GM19463 (cell line): ENCODE measurements around the gene ACTL10.

Experiments used
- ATAC-seq: cut with Tn5 transposase; IDR thresholded peaks from one replicate; pipeline ENCODE4 v1.9.1; 2021; ENCODE audit warnings: mild to moderate bottlenecking, moderate library complexity; ENCODE audit not compliant: unreplicated experiment

ACTL10 gene

GRCh38 chr20:33676121-33676520, 9.4 kb downstream of the ACTL10 start:
- ATAC-seq = no peak

DNA sequence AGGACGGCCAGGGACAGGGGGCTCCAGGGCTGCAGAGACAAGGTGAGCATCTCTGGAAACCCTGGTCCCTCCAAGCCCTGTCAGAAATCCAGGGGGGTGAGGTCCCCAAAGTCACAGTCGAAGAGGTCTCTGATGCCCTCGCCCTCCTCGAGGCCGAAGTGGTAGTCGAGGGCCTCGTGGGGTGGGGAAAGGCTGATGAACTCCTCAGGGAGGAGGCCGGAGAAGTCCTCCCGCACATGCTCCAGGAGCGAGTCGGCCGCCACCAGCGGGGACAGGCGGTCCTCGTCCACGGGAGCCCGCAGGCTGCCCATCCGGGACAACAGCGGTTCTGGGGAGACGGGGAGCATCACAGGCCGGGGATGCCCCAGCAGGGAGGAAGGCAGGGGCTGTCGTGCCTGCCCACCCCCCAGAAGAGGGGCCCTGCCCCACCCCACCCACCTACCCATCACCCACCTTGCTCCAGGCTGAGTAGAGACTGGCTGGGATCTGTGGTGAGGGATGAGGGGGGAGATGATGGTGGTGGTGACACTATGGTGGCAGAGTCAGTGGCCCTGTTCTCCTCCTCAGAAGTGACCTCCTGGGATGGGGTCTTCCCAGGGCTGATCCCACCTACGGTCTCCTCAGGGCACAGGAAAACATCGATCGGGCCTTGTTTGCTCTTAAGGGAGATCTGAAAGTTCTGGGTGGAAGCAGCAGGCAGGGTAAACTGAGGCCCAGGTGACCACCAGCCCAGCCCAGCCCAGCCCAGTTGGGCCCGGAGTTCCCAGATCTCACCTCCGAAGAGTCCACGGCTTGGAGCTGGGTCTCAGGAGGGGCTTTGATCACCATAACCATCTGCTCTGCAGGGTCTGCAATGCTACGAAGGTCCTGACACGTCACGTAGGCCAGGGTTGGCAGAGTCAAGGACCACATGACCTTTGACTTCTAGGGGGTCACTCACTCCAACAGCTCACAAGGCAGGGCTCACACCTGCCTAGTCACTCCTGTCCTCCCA, 10.2 kb downstream of the ACTL10 start:
- no peak for ATAC-seq

DNA sequence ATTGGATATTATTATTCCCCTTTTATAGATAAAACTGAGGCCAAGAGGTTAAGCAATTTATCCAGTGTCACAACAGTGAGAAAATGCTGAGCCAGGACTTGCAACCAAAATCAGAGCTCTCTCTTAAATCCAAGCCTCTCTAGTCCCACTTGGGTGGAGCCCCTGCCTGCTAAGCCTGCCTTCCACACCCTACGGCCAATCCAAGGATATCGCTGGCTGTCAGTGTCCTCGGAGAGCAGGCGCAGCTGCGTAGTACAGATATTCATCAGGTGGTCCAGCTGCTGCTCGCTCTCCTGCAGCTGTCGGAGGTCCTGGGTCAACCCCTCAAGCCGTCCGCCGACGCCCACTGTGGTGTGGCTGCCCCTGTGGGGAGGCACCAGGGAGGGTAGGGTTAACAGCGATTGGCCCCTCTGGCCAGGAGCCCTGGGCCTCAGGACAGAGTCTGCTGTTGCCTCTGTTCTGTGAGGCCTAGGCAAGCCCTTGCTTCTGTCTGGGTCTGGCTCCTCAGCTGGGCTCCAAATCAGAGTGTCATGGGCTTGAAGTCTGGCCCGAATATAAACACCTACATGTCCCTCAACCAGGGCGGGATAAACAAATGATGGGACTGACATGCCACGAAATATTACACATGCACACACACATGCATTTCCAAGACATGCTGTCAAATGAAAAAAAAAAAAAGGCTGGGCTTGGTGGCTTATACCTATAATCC, 11.4 kb downstream of the ACTL10 start:
- ATAC-seq = no peak

DNA sequence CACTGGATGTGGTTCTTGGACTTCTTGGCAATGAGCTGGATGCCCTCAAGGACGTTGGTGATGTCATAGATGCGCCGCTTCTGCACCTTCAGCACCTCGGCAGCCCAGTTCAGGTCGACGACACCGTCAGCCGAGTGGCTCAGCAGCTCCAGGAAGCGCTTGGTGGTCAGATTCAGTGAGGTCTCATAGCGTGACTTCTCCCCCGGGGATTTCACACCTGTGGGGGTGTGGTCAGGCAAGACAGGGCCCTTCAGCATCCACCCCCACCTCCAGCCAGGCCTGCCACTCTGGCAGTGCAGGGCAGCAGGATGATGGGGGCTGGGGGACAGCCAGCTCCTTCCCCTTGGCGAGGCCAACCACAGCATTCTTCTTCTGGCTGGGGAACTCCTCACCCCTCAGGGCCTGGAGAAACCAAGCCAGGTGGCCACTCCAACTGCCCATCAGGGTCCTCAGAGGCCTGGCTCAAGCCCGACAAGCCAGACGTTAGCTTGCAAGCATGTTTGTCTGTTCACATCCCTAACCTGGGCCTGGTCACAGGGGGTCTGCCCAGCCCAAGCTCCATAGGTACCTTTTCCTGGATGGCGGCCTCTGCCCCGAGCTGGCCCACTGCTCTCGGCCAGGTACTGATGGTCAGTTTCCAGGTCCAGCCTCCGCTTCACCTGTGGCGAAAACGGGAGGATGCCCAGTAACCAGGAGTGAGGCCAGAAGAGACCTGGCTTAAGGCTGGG, 13.2 kb downstream of the ACTL10 start:
- ATAC-seq = peak; percentile 79

GRCh38 chr20:33680686-33681085, 13.9 kb downstream of the ACTL10 start:
- no peak for ATAC-seq

DNA sequence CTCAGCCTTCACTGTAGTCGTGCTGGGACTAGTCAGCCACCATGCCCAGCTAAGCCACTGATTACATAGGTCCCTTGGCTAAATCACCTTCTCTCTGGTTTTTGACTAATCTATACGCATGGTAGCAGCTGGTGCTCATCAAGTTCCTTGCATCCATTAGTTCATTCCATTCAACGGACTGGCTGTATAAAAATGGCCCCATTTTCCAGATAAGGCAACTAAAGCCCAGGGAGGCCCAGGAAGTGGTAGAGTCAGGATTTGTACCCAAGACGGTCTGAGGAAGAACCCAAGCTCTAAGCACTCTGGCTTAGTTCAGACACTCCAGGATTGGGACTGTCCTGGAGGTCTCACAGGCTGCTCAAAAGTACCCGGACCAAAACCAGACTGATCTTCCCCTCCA, 14.5 kb downstream of the ACTL10 start:
- ATAC-seq = no peak

GRCh38 chr20:33681728-33682353, 15.1 kb downstream of the ACTL10 start:
- ATAC-seq = no peak

- no peak for ATAC-seq
Measured at GRCh38 chr20:33684533-33685327, 18.0 kb downstream of the ACTL10 start.

GRCh38 chr20:33685328-33686099, 18.8 kb downstream of the ACTL10 start:
- ATAC-seq = peak; percentile 34

DNA sequence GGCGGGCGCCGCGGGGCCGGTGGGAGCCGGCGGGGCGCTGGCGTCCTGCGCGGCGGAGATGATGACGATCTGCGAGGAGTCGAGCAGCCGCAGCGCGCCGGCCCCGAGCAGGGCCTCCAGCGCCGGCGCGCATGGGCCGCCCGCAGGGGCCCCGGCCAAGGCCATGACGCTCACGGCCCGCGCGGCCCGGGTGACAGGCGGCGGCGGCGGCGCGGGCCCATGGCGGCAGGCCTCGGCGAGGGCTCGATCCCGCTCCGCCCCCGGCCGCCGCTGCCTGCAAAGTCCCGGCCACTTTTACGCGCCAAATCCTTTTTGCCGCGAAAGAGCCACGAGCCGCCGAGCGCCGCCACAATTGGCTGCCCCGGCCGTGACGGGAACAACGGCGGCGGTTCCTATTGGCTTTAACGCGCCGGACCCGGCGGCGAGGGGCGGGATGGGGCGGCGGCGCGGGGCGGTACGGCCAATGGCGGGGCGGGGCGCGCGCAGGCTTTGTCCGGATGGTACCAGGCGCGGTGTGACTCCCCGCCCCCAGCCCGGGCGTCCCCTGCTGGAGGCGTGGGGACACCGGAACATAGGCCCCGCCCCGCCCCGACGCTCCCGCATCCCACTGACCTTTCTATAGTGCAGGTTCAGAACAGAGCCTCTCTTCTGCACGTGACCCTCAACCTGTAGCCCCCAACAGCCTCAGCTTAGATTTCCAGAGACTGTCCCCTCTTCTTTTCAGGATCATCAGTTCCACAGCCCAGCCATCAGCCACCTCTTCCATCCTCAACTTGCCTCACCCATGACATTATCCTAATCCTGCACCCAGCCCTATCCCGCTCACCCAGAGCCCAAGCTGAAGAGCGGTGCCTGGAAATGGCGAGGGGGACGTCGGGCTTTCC, 19.6 kb downstream of the ACTL10 start, which contains the start of gene E2F1:
Gene E2F1, minus strand, starts transcription at position 286 of the 884 bp plus-strand sequence. Its CDS starts 121 bp downstream, at position 165.
- peak; percentile 87 for ATAC-seq

GRCh38 chr20:33686984-33687366, 20.2 kb downstream of the ACTL10 start:
- ATAC-seq = no peak

DNA sequence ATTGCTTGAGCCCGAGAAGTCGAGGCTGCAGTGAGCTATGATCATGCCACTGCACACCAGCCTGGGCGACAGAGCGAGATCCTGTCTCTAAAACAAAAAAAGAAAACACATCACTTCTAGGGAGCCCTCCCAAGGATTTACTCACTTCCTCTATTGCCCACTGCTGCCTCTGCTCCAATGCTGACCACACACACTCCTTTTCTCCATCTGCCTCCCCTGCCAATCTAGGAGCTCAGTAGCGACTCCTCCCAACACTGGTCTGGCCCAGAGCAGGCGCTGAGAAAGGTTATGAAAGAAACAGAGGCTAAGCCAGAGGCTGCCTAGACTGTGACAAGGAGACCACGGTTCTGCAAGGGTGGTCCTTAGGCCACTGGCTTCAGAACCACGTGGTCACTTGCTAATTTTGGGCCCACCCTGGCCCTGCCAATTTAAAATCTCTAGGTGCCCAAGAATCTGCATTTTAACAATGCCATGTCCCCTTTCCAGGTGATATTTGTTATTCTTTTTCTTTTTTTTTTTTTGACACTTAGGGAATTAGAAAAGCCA, 20.7 kb downstream of the ACTL10 start:
- ATAC-seq = no peak

GRCh38 chr20:33687993-33688937, 21.5 kb downstream of the ACTL10 start:
- ATAC-seq = no peak

- no peak for ATAC-seq
Measured at GRCh38 chr20:33688938-33689424, 22.2 kb downstream of the ACTL10 start.

GRCh38 chr20:33689493-33689892, 22.8 kb downstream of the ACTL10 start:
- no peak for ATAC-seq

- no peak for ATAC-seq
Measured at GRCh38 chr20:33689973-33690372, 23.2 kb downstream of the ACTL10 start.

DNA sequence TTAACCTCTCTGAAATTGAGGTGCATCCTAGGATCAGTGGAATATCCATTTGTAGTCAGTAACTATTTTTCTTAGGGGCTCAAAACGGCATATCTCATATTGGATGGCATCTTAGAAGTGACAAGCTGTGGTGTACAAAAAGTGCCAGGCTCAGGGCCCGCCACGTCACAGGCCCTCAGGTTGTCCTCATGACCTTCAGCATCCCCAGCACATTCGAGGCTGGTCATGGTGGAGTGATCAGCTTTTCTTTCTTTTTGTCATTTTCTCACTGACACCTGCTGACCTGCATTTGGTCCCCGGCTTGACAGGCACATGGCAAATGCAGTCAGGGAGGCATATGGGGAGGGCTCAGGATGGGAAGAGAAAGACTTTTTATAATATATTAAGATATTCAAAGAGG, 26.5 kb downstream of the ACTL10 start:
- ATAC-seq = no peak
